CD4-positive, alpha-beta T cell (primary cell): Measurements from ENCODE around the gene HS3ST4. TPM values are rescaled to one million over a fixed set of nuclear protein-coding genes. Genes with fewer than 3 reads are reported as not detected.

Experiments used
- ATAC-seq: fragments of 200-7000 bp; cut with Tn5 transposase; one replicate; pipeline ENCODE4 v1.10.0; 2022; ENCODE audit warnings: mild to moderate bottlenecking; ENCODE audit not compliant: poor library complexity
- CTCF ChIA-PET: fragments of 350-600 bp; sonication (Branson Sonifier 250); formaldehyde crosslinking; loops from one replicate; lab custom pipeline; 2021; ENCODE audit warnings: antibody characterized with exemption, inconsistent platforms; lab: Charles Lee
- POLR2A ChIA-PET: fragments of 350-600 bp; sonication (Branson Sonifier 250); formaldehyde crosslinking; loops from one replicate; lab custom pipeline; 2021; ENCODE audit warnings: antibody characterized with exemption, inconsistent platforms; lab: Charles Lee
- DNase-seq, 14 experiments: peaks; one replicate each; pipeline ENCODE4 v3.0.0-alpha.2; 2013 to 2020; ENCODE audit warnings: mixed read lengths in 2 of 14
- H3K27ac ChIP-seq, 2 donors: one replicate each; pipeline versions ENCODE4 v1.5.1 to v1.7.0; 2013; ENCODE audit warnings: low read length in 2 of 2, low read depth in 1 of 2, mild to moderate bottlenecking in 1 of 2
- H3K27me3 ChIP-seq, 2 experiments: 1 replicate in 1 of 2; 2 replicates in 1 of 2; pipeline versions ENCODE4 v1.6.1 to v1.7.0; 2013; ENCODE audit warnings: low read length in 2 of 2, control low read depth in 1 of 2, mild to moderate bottlenecking in 1 of 2, moderate library complexity in 1 of 2; ENCODE audit not compliant: insufficient read depth in 2 of 2, control insufficient read depth in 1 of 2
- H3K36me3 ChIP-seq: one replicate; pipeline ENCODE4 v1.6.1; 2013; ENCODE audit warnings: low read length, control low read depth; ENCODE audit not compliant: insufficient read depth
- H3K4me1 ChIP-seq: one replicate; pipeline ENCODE4 v1.6.1; 2013; ENCODE audit warnings: low read length, control low read depth; ENCODE audit not compliant: insufficient read depth
- H3K4me3 ChIP-seq: one replicate; pipeline ENCODE4 v1.5.1; 2013; ENCODE audit warnings: mild to moderate bottlenecking, low read length, moderate library complexity
- H3K9me3 ChIP-seq, 2 experiments: 1 replicate in 1 of 2; 2 replicates in 1 of 2; pipeline versions ENCODE4 v1.6.1 to v1.7.0; 2013; ENCODE audit warnings: low read length in 2 of 2, mild to moderate bottlenecking in 2 of 2, control low read depth in 1 of 2, moderate library complexity in 1 of 2; ENCODE audit not compliant: control insufficient read depth in 1 of 2, insufficient read depth in 1 of 2
- H3K27ac Mint-ChIP-seq: one replicate; pipeline ENCODE4 v1.8.0; 2020; ENCODE audit warnings: mixed read lengths
- H3K27me3 Mint-ChIP-seq: one replicate; pipeline ENCODE4 v1.8.0; 2021; ENCODE audit warnings: mixed read lengths
- H3K36me3 Mint-ChIP-seq: one replicate; pipeline ENCODE4 v1.8.0; 2021; ENCODE audit warnings: low read depth, mixed read lengths
- H3K4me1 Mint-ChIP-seq: one replicate; pipeline ENCODE4 v1.8.0; 2021; ENCODE audit warnings: low read depth, mixed read lengths
- H3K4me3 Mint-ChIP-seq: one replicate; pipeline ENCODE4 v1.8.0; 2020; ENCODE audit warnings: mild to moderate bottlenecking, mixed read lengths
- H3K9me3 Mint-ChIP-seq: one replicate; pipeline ENCODE4 v1.8.0; 2020; ENCODE audit warnings: mixed read lengths
- CTCF ChIP-seq: fragments of 200-600 bp; IDR thresholded peaks from one replicate; pipeline ENCODE4 v1.8.0; 2022; ENCODE audit warnings: antibody characterized with exemption, mild to moderate bottlenecking
- intact Hi-C, 2 experiments: fragments of 100-400 bp; cut with DNase I in 1 of 2; cut with micrococcal nuclease in 1 of 2; formaldehyde crosslinking; loops; one replicate each; pipeline versions ENCODE4 v1.15.1 to v1.9.0; 2023 to 2025; cut with DNase I, micrococcal nuclease
- total RNA-seq, 174 experiments: library from RNA in 2 of 174; stranded (reverse) in 2 of 174; gene quantifications; one replicate each; pipeline ENCODE4 v1.2.3 and lab custom pipeline; 2021 to 2026

Gene HS3ST4
- total RNA-seq, 2 experiments from 2014 or later: not detected

GRCh38 chr16:25835126-25835525 lies 143.4 kb downstream of the HS3ST4 start:
- no peaks in the 10 kb centered on the region for H3K36me3 ChIP-seq
- intact Hi-C loops: loop anchor here in 1 of 2 experiments (5.0 to 10.0 kb wide), 2 partner anchors 600 to 1622 kb away; no protein-coding TSS in a partner anchor
- no peak for DNase-seq
- Mint-ChIP-seq H3K27ac (no peak overlapping the region), H3K9me3 (no peaks in the 10 kb centered on the region), H3K4me1 (no peaks in the 10 kb centered on the region), H3K36me3 (no peaks in the 10 kb centered on the region), H3K27me3 (peaks cover 45% of the 10 kb centered on the region), H3K4me3 (no peak overlapping the region)
- ChIA-PET CTCF (no interaction called here), POLR2A (no interaction called here)
- H3K27me3 ChIP-seq: peaks cover 0 to 11% of the 10 kb centered on the region in 2 experiments
- ATAC-seq: no peak
- no peak overlapping the region for H3K4me3 ChIP-seq
- no peaks in the 10 kb centered on the region for H3K9me3 ChIP-seq
- no peak for TF ChIP-seq CTCF
- H3K27ac ChIP-seq: no peak overlapping the region
- peaks cover 5% of the 10 kb centered on the region for H3K4me1 ChIP-seq

GRCh38 chr16:25838724-25839186 lies 147.0 kb downstream of the HS3ST4 start:
- ChIA-PET CTCF (no interaction called here), POLR2A (no interaction called here)
- no peak overlapping the region for H3K27ac Mint-ChIP-seq
- TF ChIP-seq CTCF: peak; percentile 79
- H3K9me3 Mint-ChIP-seq: no peaks in the 10 kb centered on the region
- intact Hi-C loops: loop anchor here in 1 of 2 experiments (5.0 to 10.0 kb wide), 2 partner anchors 604 to 1619 kb away; no protein-coding TSS in a partner anchor
- peaks cover 44% of the 10 kb centered on the region for H3K27me3 Mint-ChIP-seq
- Histone ChIP-seq H3K27ac (no peak overlapping the region), H3K4me1 (peaks cover 5% of the 10 kb centered on the region), H3K4me3 (no peak overlapping the region), H3K36me3 (no peaks in the 10 kb centered on the region), H3K27me3 (peaks cover 0 to 7% of the 10 kb centered on the region in 2 experiments), H3K9me3 (no peaks in the 10 kb centered on the region)
- no peak overlapping the region for H3K4me3 Mint-ChIP-seq
- H3K36me3 Mint-ChIP-seq: no peaks in the 10 kb centered on the region
- DNase-seq (peak in 6 of 14 experiments; percentile 1 to 60 (median 36)), ATAC-seq (peak; percentile 34)
- H3K4me1 Mint-ChIP-seq: no peaks in the 10 kb centered on the region

- Histone ChIP-seq H3K27ac (no peak overlapping the region), H3K4me1 (peaks cover 5% of the 10 kb centered on the region), H3K9me3 (no peaks in the 10 kb centered on the region), H3K27me3 (peaks cover 0 to 7% of the 10 kb centered on the region in 2 experiments), H3K4me3 (no peak overlapping the region), H3K36me3 (no peaks in the 10 kb centered on the region)
- CTCF ChIA-PET: no interaction called here
- Mint-ChIP-seq H3K36me3 (no peaks in the 10 kb centered on the region), H3K9me3 (no peaks in the 10 kb centered on the region), H3K4me1 (no peaks in the 10 kb centered on the region), H3K27ac (no peak overlapping the region), H3K27me3 (peaks cover 42% of the 10 kb centered on the region), H3K4me3 (no peak overlapping the region)
- TF ChIP-seq CTCF: no peak
- intact Hi-C loops: loop anchor here in 1 of 2 experiments (5.0 kb wide), 1 partner anchor 1266 kb away; no protein-coding TSS in a partner anchor
- DNase-seq (no peak), ATAC-seq (no peak)
- POLR2A ChIA-PET: no interaction called here
Observed at GRCh38 chr16:25841761-25842160, 150.0 kb downstream of the HS3ST4 start.
